ENCODE data around the gene WNT16.

The WNT16 gene

GRCh38 chr7:121328508-121329190, at the start of gene WNT16:
TSS of gene WNT16 (plus strand) at chr7:121329000. CDS start at chr7:121329293, 293 bp downstream.
- no peak for DNase-seq (ENCODE audit: low read depth in 2 of 2)
- no peak for TF ChIP-seq CTCF (IDR thresholded peaks at IDR 0.05; ENCODE audit: low read depth, low read length)
- H3K4me3 ChIP-seq (replicated peaks in 1 of 2; ENCODE audit: low read depth in 2 of 2, low read length in 2 of 2): peak within 1 kb of the TSS; percentile 39 to 49

- TF ChIP-seq CTCF (IDR thresholded peaks at IDR 0.05; ENCODE audit: low read depth, low read length): no peak
- H3K4me3 ChIP-seq (replicated peaks in 1 of 2; ENCODE audit: low read depth in 2 of 2, low read length in 2 of 2): no peak overlapping the region
- DNase-seq (ENCODE audit: low read depth in 2 of 2): peak in 1 of 2 donors; percentile 4
These were observed 49.7 kb upstream of the WNT16 start for GRCh38 chr7:121279060-121279620.

- no peak for TF ChIP-seq CTCF (IDR thresholded peaks at IDR 0.05; ENCODE audit: low read depth, low read length)
- DNase-seq (ENCODE audit: low read depth in 2 of 2): no peak
- no peak overlapping the region for H3K4me3 ChIP-seq (replicated peaks in 1 of 2; ENCODE audit: low read depth in 2 of 2, low read length in 2 of 2)
These were observed 49.0 kb upstream of the WNT16 start for GRCh38 chr7:121279822-121280221.

- DNase-seq (ENCODE audit: low read depth in 2 of 2): no peak
- TF ChIP-seq CTCF (IDR thresholded peaks at IDR 0.05; ENCODE audit: low read depth, low read length): no peak
- H3K4me3 ChIP-seq (replicated peaks in 1 of 2; ENCODE audit: low read depth in 2 of 2, low read length in 2 of 2): no peak overlapping the region
These were observed 48.1 kb upstream of the WNT16 start for GRCh38 chr7:121280656-121281055.

GRCh38 chr7:121282129-121282528, 46.7 kb upstream of the WNT16 start:
- no peak for DNase-seq (ENCODE audit: low read depth in 2 of 2)
- no peak overlapping the region for H3K4me3 ChIP-seq (replicated peaks in 1 of 2; ENCODE audit: low read depth in 2 of 2, low read length in 2 of 2)
- TF ChIP-seq CTCF (IDR thresholded peaks at IDR 0.05; ENCODE audit: low read depth, low read length): no peak

GRCh38 chr7:121285066-121285667, 43.6 kb upstream of the WNT16 start:
- no peak overlapping the region for H3K4me3 ChIP-seq (replicated peaks in 1 of 2; ENCODE audit: low read depth in 2 of 2, low read length in 2 of 2)
- TF ChIP-seq CTCF (IDR thresholded peaks at IDR 0.05; ENCODE audit: low read depth, low read length): no peak
- no peak for DNase-seq (ENCODE audit: low read depth in 2 of 2)

Data from cardiac fibroblast (primary cell).